RWPE1 (cell line): ENCODE measurements around the gene HIVEP2.

Source experiments
- CTCF ChIA-PET: fragments of 350-600 bp; sonication (Branson Sonifier 250); formaldehyde crosslinking; extraction: SDS; loops from one replicate; lab custom pipeline; 2021; lab: Yijun Ruan, JAX
- POLR2A ChIA-PET: fragments of 400-600 bp; formaldehyde crosslinking; extraction: SDS; loops from one replicate; lab custom pipeline; 2020; ENCODE audit warnings: antibody characterized with exemption; ENCODE audit not compliant: low non-redundant PET; lab: Yijun Ruan, JAX
- DNase-seq: peaks from one replicate; pipeline ENCODE4 v3.0.0; 2012; ENCODE audit warnings: low spot score
- H3K27ac ChIP-seq: fragments of 450-650 bp; 2 replicates; pipeline ENCODE4 v1.5.1; 2017
- TF ChIP-seq, protein P1 (sequence below): fragments of 450-650 bp; conservative IDR thresholded peaks from 2 replicates; pipeline ENCODE4 v1.5.1; 2017; ENCODE audit warnings: low read depth, mild to moderate bottlenecking

The HIVEP2 gene

DNA sequence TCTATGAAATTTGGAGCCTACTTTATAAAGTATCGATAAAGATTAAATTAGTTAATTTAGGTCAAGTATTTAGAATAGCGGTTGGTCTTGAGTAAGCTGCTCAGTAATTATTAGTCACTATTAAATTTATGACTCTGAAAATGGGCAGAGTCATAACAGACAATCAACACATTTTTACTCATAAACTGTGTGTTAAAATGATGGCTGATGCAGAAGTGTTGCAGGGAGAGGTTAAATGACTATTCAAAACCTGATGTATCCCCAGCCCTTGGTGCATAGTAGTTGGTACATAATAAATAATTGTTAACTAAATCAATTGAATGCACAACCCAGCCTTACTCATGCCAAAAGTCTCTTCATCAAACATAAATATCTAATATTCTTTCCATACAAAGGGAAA is 30.6 kb downstream of the HIVEP2 start:
- DNase-seq = no peak
- TF ChIP-seq, protein P1, sequence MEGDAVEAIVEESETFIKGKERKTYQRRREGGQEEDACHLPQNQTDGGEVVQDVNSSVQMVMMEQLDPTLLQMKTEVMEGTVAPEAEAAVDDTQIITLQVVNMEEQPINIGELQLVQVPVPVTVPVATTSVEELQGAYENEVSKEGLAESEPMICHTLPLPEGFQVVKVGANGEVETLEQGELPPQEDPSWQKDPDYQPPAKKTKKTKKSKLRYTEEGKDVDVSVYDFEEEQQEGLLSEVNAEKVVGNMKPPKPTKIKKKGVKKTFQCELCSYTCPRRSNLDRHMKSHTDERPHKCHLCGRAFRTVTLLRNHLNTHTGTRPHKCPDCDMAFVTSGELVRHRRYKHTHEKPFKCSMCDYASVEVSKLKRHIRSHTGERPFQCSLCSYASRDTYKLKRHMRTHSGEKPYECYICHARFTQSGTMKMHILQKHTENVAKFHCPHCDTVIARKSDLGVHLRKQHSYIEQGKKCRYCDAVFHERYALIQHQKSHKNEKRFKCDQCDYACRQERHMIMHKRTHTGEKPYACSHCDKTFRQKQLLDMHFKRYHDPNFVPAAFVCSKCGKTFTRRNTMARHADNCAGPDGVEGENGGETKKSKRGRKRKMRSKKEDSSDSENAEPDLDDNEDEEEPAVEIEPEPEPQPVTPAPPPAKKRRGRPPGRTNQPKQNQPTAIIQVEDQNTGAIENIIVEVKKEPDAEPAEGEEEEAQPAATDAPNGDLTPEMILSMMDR = no peak
- ChIA-PET POLR2A (no interaction called here), CTCF (no interaction called here)
- H3K27ac ChIP-seq = no peak overlapping the region

DNA sequence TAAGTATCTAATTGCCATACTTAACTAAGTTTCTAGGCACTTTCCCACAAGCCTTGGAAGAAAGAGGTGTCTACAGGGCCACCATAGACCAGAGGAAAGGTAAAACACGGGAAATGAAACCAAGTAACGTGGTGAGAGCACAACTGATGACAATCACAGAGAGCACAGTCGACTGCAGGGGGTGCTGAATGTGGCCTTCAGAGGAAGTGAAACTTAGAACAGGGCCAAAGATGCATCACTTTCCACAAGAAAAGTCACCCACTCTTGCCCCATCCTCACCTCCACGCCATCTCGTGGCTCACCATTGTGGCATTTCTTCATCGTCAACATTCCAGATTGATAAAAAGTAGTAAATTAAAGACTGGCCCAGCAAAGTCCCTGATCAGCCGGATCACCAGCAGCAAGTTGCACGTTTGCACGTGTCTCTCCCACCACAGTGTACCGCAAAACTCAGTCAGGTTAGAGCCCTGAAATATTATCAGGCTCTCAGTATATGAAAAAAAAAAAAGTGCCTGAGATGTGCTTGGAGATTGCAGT is 31.4 kb downstream of the HIVEP2 start:
- ChIA-PET POLR2A (no interaction called here), CTCF (no interaction called here)
- DNase-seq = no peak
- no peak overlapping the region for H3K27ac ChIP-seq
- TF ChIP-seq, protein P1 = no peak

DNA sequence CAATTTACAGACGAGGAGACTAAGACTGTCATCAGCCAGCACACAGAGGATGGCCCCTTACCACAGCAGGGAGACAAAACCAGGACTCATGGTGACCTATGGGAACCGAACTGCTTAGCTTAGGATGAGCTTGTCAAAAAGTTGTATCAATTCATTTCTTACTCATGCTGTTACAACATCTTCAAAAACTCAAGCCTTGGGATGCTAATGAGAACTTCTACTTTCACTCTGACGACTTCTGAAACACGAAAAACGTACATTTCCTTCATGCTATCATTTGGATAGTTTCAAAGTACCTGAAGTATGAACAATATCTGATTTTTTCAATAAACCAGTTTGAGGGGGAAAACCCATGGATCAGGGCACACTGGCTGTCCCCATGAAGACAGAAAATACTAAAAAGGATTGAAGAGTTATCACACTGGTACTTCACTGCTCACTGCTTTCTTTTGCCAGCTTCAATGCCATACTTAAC is 31.9 kb downstream of the HIVEP2 start:
- H3K27ac ChIP-seq = no peak overlapping the region
- POLR2A ChIA-PET = no interaction called here
- DNase-seq = no peak
- CTCF ChIA-PET = no interaction called here
- TF ChIP-seq, protein P1 = no peak

DNA sequence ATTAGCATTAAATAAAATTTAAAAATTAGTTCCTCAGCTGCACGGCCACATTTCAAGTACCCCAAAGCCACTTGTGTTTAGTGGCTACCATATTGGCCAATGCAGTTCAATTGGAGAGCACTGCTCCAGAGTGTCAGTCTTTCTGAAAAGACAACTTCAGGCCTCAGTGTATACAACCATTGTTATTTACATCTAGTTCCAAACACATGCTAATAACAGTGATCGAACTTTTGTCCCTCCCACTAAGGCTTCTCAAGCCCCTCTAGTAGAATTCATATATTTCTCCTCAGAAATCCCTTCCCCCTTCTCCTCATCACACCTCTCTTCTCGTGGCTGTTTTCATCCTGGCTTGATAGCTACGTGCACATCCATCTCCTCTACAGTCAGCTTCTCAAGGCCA is 32.9 kb downstream of the HIVEP2 start:
- ChIA-PET CTCF (no interaction called here), POLR2A (no interaction called here)
- DNase-seq = no peak
- no peak overlapping the region for H3K27ac ChIP-seq
- TF ChIP-seq, protein P1 = no peak

DNA sequence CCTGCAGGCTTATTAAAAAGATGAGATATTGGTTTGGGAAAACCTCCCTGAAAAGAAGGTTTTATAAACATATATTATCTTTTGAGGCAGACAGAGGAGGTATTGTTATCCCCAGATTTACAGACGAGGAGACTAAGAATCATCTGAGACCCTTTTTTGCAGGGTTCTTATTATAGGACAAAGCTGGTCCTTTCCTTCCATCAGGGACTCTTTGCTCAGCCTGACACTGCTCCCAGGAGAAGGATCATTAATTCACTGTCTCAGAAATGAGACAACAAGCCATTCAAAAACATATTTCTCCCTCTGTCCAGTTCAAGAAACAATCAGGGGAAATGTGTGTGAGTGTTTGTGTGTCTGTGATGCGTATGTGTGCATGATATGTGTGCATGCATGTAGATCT is 33.5 kb downstream of the HIVEP2 start:
- ChIA-PET POLR2A (no interaction called here), CTCF (no interaction called here)
- no peak for DNase-seq
- no peak overlapping the region for H3K27ac ChIP-seq
- TF ChIP-seq, protein P1 = no peak

DNA sequence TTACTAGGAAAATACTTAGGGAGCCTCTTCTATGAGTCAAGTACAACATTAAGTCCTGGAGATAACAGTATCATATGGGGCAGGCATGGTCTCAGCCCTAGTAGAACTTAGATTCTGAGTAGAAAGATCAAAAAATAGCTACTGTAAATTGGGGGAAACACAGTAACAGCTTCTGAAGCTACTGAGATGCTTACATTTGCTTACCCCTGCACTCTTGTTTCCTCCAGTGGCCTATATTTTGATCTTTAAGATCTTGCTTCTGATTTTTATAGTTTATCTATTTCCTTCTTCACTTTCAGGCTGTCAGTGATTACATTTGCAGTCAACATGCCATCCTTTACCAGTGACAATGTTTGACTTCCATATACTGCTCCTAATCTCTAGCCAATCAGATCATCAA is 35.3 kb downstream of the HIVEP2 start:
- H3K27ac ChIP-seq = no peak overlapping the region
- POLR2A ChIA-PET = no interaction called here
- TF ChIP-seq, protein P1 = no peak
- CTCF ChIA-PET = interaction anchor here (0.7 kb wide), 1 partner anchor 596 kb away, joined by 3 read pairs; no protein-coding TSS in a partner anchor
- no peak for DNase-seq
